ENCODE data around the gene CMTM3. TPM values are rescaled to one million over a fixed set of nuclear protein-coding genes. Genes with fewer than 3 reads are reported as not detected.
"Not testable (repeated sequence)": the region's sequence is repeated elsewhere in the genome, so short reads cannot be mapped to it uniquely, and the experiment has no call there.

Gene CMTM3
- total and polyA plus RNA-seq, 9 of the 15 experiments (the other 6 are each of a cell fraction or from before 2014, with no cell fraction given), result 4.6 to 33.4 (median 17.5) TPM

DNA sequence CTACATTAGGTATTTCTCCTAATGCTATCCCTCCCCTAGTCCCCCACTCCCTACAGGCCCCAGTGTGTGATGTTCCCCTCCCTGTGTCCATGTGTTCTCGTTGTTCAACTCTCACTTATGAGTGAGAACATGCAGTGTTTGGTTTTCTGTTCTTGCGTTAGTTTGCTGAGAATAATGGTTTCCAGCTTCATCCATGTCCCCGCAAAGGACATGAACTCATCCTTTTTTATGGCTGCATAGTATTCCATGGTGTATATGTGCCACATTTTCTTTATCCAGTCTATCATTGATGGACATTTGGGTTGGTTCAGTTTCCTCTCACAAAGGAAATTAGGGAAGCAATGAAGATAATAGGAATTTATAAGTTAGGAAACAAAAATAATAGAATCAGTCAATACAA, 37.2 kb upstream of the CMTM3 start:
- intact Hi-C loops (cut with micrococcal nuclease); H4K20me1 ChIP-seq (replicated peaks; ENCODE audit: control insufficient read depth, insufficient read depth, low read length); POLR2A ChIA-PET; BruUV-seq (replicated peaks); FAIRE-seq; ATAC-seq; H3K27ac ChIP-seq (ENCODE audit: extremely low read depth, low read depth, low read length); H3K9ac ChIP-seq (ENCODE audit: insufficient read depth in 1 of 2, low read depth in 2 of 2, low read length in 2 of 2); H3K79me2 ChIP-seq (ENCODE audit: control insufficient read depth, insufficient read depth, low read length); H3K9me1 ChIP-seq (ENCODE audit: control insufficient read depth, insufficient read depth, low read length); H3K27me3 ChIP-seq (ENCODE audit: control insufficient read depth in 2 of 2, insufficient read depth in 2 of 2, low read length in 2 of 2); H3K4me3 ChIP-seq; H3K9me3 ChIP-seq (replicated peaks; ENCODE audit: control insufficient read depth, insufficient read depth, low read depth, low read length); H2AFZ ChIP-seq (ENCODE audit: low read depth, low read length); CTCF ChIA-PET (ENCODE audit: low intra/inter-chr PET ratio); in situ Hi-C loops (cut with MboI); H3K4me2 ChIP-seq (ENCODE audit: insufficient read depth, low read length); DNase-seq (ENCODE audit: extremely low read depth in 1 of 4, low spot score in 3 of 4): not testable (repeated sequence)
- Histone ChIP-seq H3K36me3 (ENCODE audit: control insufficient read depth, insufficient read depth, low read length) (peaks cover 41% of the 10 kb centered on the region; the same call in 2 of the 3 replicates), H3K4me1 (replicated peaks in 1 of 2; ENCODE audit: control insufficient read depth in 2 of 2, insufficient read depth in 2 of 2, low read length in 2 of 2) (peaks cover 4 to 11% of the 10 kb centered on the region in 2 experiments)
- TF ChIP-seq KDM1A (IDR thresholded peaks at IDR 0.05) (peak in 1 of 2 experiments; percentile 40; a peak in 1 of 4 replicates), BCOR (IDR thresholded peaks at IDR 0.05) (peak; percentile 45; the same call in 1 of the 2 replicates), ZNF146 (CRISPR knock-in tag; IDR thresholded peaks at IDR 0.05; ENCODE audit: unreplicated experiment) (peak; percentile 86)
- WGBS (ENCODE audit: insufficient coverage, low coverage, missing lambda C conversion rate), result 100% methylated on average over 2 of the region's 3 CpGs

DNA sequence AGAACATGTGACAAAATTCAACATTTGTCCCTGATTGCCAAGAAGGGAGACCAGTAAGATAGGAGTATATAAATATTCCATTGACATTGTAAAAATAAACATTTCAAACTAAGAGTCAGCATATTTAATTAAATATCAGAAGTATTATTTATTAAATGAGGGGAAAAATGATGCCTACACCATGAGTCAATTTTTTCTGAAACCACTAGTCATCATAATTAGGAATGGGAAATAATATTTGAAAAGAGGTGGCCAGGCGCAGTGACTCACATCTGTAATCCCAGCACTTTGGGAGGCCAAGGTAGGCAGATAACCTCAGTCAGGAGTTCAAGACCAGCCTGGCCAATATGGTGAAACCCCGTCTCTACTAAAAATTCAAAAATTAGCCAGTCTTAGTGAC, 36.1 kb upstream of the CMTM3 start:
- ATAC-seq (no peak), DNase-seq (ENCODE audit: extremely low read depth in 1 of 4, low spot score in 3 of 4) (no peak), FAIRE-seq (no peak)
- Histone ChIP-seq H4K20me1 (replicated peaks; ENCODE audit: control insufficient read depth, insufficient read depth, low read length) (no peaks in the 10 kb centered on the region), H3K9ac (ENCODE audit: insufficient read depth in 1 of 2, low read depth in 2 of 2, low read length in 2 of 2) (no peak overlapping the region), H3K4me3 (no peak overlapping the region), H3K4me1 (replicated peaks in 1 of 2; ENCODE audit: control insufficient read depth in 2 of 2, insufficient read depth in 2 of 2, low read length in 2 of 2) (peaks cover 8% of the 10 kb centered on the region in 2 experiments; a peak in 4 of 5 replicates), H2AFZ (ENCODE audit: low read depth, low read length) (no peak overlapping the region), H3K9me1 (ENCODE audit: control insufficient read depth, insufficient read depth, low read length) (no peaks in the 10 kb centered on the region), H3K79me2 (ENCODE audit: control insufficient read depth, insufficient read depth, low read length) (no peaks in the 10 kb centered on the region), H3K4me2 (ENCODE audit: insufficient read depth, low read length) (no peak overlapping the region), H3K9me3 (replicated peaks; ENCODE audit: control insufficient read depth, insufficient read depth, low read depth, low read length) (no peaks in the 10 kb centered on the region), H3K27me3 (ENCODE audit: control insufficient read depth in 2 of 2, insufficient read depth in 2 of 2, low read length in 2 of 2) (no peaks in the 10 kb centered on the region), H3K27ac (ENCODE audit: extremely low read depth, low read depth, low read length) (no peak overlapping the region), H3K36me3 (ENCODE audit: control insufficient read depth, insufficient read depth, low read length) (peaks cover 32% of the 10 kb centered on the region; the same call in 1 of the 3 replicates)
- TF ChIP-seq, protein P1, sequence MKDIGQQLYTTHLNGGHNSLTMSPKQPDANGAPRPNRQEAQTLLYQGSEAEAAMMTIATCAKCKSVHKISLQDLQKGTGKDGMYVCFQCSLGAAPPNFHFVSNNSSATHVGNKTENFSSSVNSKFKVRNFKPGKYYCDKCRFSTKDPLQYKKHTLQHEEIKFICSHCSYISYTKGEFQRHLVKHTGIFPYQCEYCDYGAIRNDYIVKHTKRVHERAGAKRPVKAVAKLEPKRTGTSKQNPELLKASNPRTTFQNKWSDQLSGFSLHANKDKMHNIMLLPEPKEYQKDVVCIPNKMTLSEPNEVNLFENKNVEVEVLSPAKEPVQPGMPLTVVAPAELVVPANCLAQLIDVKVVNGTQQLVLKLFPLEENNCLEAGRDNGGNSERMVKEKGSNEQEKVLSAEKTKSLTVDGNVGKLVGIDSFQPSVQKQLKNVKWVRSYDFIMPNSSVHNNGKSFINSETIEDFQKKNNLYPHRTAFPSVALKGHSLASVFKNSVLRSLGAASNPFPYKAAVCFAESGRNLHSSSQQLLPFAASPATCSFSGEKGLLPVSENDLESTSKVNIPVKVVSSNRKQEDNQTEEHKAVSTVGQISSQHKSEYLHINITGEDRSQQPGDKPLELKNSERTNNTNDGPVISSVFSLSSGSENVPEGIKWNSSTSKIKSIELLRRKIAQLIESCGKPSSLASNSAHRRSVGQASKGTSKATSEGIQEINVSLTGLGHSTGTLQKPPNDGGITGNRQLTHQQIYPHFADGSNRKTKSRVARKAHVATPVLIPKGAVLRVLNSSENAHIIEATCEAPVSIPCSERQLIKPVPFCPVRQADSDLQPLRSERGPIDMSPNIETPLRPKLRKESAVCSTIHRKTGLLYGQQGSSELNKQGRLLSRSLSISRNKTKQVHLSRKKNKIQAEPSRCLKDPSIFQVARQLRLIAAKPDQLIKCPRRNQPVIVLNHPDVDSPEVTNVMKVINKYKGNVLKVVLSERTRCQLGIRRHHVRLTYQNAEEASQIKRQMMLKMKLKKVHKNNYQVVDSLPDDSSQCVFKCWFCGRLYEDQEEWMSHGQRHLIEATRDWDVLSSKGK (CRISPR knock-in tag; IDR thresholded peaks at IDR 0.05), result no peak
- TF ChIP-seq C11orf30 (IDR thresholded peaks at IDR 0.05; ENCODE audit: low read depth) (peak; percentile 43; the same call in 1 of the 2 replicates), ATF7 (IDR thresholded peaks at IDR 0.05) (no peak), ZNF316 (IDR thresholded peaks at IDR 0.05) (peak; percentile 75), ZSCAN29 (IDR thresholded peaks at IDR 0.05) (no peak), ADNP (tag; IDR thresholded peaks at IDR 0.05) (no peak), RB1 (IDR thresholded peaks at IDR 0.05; ENCODE audit: low read depth) (no peak), TBP (optimal IDR thresholded peaks at IDR 0.05; ENCODE audit: low read depth, low read length) (no peak), CGGBP1 (CRISPR knock-in tag; IDR thresholded peaks at IDR 0.05) (no peak), ZNF174 (CRISPR knock-in tag; IDR thresholded peaks at IDR 0.05) (no peak)
- TF ChIP-seq, protein P2, sequence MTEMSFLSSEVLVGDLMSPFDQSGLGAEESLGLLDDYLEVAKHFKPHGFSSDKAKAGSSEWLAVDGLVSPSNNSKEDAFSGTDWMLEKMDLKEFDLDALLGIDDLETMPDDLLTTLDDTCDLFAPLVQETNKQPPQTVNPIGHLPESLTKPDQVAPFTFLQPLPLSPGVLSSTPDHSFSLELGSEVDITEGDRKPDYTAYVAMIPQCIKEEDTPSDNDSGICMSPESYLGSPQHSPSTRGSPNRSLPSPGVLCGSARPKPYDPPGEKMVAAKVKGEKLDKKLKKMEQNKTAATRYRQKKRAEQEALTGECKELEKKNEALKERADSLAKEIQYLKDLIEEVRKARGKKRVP (CRISPR knock-in tag; IDR thresholded peaks at IDR 0.05), result no peak
- ChIA-PET POLR2A (no interaction called here), CTCF (ENCODE audit: low intra/inter-chr PET ratio) (no interaction called here)
- in situ Hi-C loops (cut with MboI), result no loop called here
- intact Hi-C loops (cut with micrococcal nuclease), result no loop called here
- BruUV-seq (replicated peaks), result no TSS peak
- WGBS (ENCODE audit: insufficient coverage, low coverage, missing lambda C conversion rate), result 63% methylated on average over 2 of the region's 2 CpGs
